Adrenal gland (tissue), 5 donors: ENCODE results near the gene SOBP.

Experiments
- CTCF ChIP-seq, 6 experiments: fragments of 450-650 bp in 4 of 6; fragments of 200-600 bp in 2 of 6; sonication (generic) in 1 of 6; IDR thresholded peaks; 1 replicate in 5 of 6; 2 replicates in 1 of 6; pipeline versions ENCODE4 v1.5.1 to v1.8.0; 2016 to 2021; ENCODE audit warnings: antibody characterized with exemption in 6 of 6, mild to moderate bottlenecking in 2 of 6, moderate library complexity in 1 of 6
- POLR2A ChIP-seq, 2 donors: fragments of 450-650 bp; IDR thresholded peaks; one replicate each; pipeline ENCODE4 v1.6.1; 2017; ENCODE audit warnings: antibody characterized with exemption in 2 of 2, mild to moderate bottlenecking in 2 of 2, moderate library complexity in 1 of 2
- donor health status: DM: no; HTN: no; CAD: no.

GRCh38 chr6:107601406-107601805 lies 111.5 kb downstream of the SOBP start:
- TF ChIP-seq CTCF (IDR thresholded peaks at IDR 0.05) (no peak), POLR2A (IDR thresholded peaks at IDR 0.05) (no peak)
